GM20000 (cell line): Measurements from ENCODE around the gene BCL2.

Source experiments
- DNase-seq: peaks from one replicate; pipeline ENCODE4 v3.0.0; 2012; ENCODE audit warnings: low spot score
- TF ChIP-seq, protein P1 (sequence below): IDR thresholded peaks from 2 replicates; pipeline ENCODE4 v1.5.1; 2012; ENCODE audit warnings: mild to moderate bottlenecking, control low read depth; ENCODE audit errors: extremely low read depth, missing control alignments

Gene BCL2

DNA sequence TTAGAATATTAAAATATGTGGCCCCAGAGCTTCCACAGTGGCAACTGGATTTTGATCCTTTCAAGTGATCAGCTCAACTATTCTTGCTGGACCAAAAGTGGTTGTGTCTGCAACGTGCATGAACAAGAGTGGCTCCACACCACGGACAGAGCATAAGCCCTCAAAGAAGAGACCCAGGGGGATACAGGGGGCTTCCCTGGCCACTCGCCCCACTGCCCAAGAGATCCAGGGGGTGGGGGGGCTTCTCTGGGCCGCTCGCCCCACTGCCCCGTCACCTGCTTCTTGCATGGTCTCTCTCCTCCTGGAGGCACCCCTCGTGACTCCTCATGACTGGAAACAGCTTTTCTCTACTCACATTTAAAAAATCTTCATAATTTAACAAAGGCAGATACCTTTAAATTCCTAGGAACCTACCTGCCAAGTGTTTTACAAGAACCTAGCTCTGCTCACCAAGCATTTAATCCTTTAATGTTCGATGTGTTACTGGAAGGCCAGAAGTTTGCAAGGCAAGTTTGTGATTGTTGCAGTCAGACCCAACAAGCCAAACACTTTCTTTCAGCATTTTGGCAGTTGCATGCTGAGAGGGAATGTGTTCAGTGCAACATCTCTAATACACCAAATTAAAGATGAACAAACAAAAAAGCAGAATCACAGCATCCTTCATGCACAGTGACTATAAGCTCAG lies 174.3 kb downstream of the BCL2 start:
- DNase-seq: no peak

DNA sequence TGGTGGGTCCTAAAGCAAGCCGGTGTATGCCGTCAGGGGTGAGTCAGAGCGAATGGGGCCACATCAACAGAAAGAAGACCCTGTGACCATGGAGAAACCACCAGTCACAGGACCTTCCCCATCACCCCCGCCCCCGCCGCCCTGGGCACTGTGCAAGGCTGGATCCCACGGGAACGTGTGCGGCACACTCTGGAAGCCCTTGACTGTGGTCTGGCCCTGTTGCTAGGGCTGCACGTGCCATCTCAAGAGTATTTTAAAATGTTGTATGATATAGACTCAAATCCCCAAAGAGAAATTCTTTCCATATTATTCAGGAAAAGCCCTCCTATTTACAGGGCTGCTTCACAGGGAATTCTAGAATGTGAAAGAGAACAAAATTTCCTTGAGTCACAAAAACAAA lies 174.8 kb downstream of the BCL2 start:
- TF ChIP-seq, protein P1, sequence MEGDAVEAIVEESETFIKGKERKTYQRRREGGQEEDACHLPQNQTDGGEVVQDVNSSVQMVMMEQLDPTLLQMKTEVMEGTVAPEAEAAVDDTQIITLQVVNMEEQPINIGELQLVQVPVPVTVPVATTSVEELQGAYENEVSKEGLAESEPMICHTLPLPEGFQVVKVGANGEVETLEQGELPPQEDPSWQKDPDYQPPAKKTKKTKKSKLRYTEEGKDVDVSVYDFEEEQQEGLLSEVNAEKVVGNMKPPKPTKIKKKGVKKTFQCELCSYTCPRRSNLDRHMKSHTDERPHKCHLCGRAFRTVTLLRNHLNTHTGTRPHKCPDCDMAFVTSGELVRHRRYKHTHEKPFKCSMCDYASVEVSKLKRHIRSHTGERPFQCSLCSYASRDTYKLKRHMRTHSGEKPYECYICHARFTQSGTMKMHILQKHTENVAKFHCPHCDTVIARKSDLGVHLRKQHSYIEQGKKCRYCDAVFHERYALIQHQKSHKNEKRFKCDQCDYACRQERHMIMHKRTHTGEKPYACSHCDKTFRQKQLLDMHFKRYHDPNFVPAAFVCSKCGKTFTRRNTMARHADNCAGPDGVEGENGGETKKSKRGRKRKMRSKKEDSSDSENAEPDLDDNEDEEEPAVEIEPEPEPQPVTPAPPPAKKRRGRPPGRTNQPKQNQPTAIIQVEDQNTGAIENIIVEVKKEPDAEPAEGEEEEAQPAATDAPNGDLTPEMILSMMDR: no peak
- DNase-seq: no peak

More for the DNA sequence above, 174.3 kb downstream of the BCL2 start:
- TF ChIP-seq, protein P1: no peak

DNA sequence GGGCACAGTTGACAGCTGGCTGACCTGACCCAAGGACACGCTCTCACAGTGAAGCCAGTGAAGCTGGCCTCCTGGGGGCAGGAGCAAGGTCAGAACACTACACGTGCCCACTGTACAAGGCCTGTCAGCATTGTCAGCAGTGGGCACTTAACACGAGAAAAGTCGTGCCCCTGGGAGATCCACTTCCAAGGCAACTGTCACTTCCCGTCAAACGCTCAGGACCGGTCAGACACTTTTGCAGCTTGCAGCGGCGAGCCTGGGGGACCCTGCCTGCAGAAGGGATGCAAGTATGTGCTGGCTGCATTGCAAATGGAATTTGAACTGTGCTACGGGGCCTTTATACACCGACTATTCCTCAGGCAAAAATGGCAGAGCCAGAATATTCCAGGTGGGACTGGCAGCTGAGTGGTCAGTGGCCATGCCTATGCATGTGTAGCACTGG lies 176.2 kb downstream of the BCL2 start:
- DNase-seq: no peak
- TF ChIP-seq, protein P1: no peak

DNA sequence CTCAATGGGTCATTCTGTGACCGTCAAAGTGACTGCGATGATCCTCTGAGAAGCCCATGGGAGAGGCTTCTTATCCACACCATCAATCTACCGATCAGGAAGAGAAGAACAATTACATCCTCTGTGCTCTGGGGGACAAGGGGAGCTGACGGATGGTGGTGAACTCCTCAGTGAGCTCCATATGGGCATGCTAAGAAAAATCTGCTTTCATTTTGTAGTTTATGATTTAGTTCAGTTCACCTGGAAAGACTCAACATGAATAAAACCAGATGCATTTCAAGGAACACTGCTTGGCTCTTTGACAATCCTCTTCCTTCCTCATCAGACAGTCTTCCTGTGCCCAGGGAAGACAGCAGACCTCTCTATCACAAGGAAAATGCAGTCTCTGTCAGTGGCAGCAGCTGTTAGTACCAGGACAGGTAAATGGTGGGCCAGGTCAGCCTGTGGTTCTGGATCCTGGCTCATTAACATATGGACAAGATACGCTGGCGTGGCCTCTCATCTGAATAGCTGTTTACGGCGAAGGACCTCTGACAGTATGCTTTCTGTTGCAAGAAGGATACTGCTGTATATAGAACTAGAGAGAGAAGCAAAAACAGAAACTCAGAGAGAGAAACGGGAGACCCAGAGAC lies 176.9 kb downstream of the BCL2 start:
- DNase-seq: no peak
- TF ChIP-seq, protein P1: no peak

DNA sequence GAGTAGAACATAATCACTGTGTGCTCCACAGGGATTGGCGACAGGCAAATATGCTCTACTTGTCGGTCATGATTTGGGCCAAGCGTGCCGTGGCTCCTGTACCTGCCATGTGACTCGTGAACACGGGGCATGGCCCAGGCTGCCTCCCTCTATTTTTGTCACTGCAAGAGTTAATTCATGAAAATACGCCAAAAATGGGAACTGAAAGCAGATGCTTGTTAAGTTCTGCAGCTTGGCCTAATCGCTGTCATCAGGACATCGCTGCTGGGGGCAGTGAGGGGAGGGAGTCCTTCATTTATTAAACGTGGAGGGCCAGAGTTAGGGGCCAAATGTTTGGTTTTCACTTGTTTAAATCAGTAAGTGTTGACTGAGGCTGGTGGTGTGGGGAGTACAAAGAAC lies 177.8 kb downstream of the BCL2 start:
- DNase-seq: peak; percentile 77
- TF ChIP-seq, protein P1: no peak

DNA sequence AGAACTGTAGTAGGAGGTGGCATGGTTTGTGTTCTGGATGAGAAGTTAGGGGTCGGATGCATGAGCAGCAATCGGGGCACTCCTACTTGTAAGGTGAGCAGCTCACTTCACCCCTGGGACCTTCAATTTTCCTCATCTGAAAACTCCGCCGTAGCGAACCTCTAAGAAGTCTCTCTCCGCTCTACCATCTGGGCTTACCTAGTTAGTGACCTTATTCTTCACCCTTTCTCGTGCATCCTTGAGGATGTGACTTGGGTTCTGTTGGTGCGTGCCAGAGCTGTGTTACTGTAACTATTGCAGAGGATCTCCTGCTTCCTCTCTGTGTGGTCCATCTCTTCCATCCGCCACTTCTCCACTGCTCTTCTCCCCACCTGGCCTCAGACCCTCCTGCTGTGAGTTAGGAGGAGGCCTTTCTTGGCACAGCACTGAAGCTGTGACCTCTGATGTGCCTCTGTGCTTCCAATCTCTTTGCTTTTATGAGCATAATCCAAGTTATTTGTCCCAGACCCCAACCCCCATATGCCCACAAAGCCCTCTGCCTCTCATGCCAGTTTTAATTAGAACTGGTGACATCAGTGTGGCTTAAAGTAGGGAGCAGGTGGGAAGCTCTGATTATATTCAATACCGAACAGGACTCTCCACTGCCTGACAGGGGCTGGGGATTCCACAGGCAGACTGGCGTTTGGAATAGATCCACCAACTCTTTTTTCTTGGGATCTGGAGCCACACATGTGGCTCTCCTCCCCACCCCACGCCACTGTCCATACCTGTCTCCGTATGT lies 178.4 kb downstream of the BCL2 start:
- no peak for DNase-seq
- TF ChIP-seq, protein P1: no peak

DNA sequence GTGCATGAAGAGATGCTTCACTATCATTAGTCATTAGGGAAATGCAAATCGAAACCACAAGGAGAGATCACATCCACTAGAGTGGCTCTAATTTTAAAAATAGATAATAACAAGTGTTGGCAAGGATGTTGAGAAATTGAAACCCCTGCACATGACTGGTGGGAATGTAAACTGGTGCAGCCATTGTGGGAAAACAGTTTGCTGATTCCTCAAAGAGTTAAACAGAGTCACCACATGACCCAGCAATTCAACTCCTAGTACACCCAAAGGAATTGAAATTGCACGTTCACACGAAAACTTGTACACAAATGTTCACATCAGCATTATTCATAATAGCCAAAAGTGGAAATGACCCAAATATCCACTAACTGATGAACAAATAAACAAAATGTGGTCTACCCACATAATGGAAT lies 179.5 kb downstream of the BCL2 start:
- TF ChIP-seq, protein P1: no peak
- DNase-seq: no peak
